Muscle layer of duodenum (tissue), 2 donors: ENCODE measurements around the gene CRACR2A.
A peak's percentile ranks its signal among the peaks of the same experiment; 100 is the strongest.

Experiments used
- H3K27ac ChIP-seq: one replicate; pipeline ENCODE4 v1.7.0; 2013; ENCODE audit warnings: mild to moderate bottlenecking, low read length
- H3K27me3 ChIP-seq: one replicate; pipeline ENCODE4 v1.7.0; 2013; ENCODE audit warnings: low read depth, mild to moderate bottlenecking, control low read depth, low read length
- H3K36me3 ChIP-seq, 2 donors: one replicate each; pipeline ENCODE4 v1.7.0; 2013; ENCODE audit warnings: low read length in 2 of 2, control low read depth in 1 of 2, mild to moderate bottlenecking in 1 of 2; ENCODE audit not compliant: insufficient read depth in 2 of 2, control insufficient read depth in 1 of 2
- H3K4me1 ChIP-seq, 2 donors: one replicate each; pipeline ENCODE4 v1.7.0; 2013; ENCODE audit warnings: low read length in 2 of 2, mild to moderate bottlenecking in 2 of 2, control low read depth in 1 of 2, moderate library complexity in 1 of 2; ENCODE audit not compliant: insufficient read depth in 2 of 2, control insufficient read depth in 1 of 2
- H3K4me3 ChIP-seq, 2 donors: one replicate each; pipeline ENCODE4 v1.7.0; 2013; ENCODE audit warnings: low read length in 2 of 2, low read depth in 1 of 2, mild to moderate bottlenecking in 1 of 2
- H3K9me3 ChIP-seq, 2 donors: one replicate each; pipeline ENCODE4 v1.7.0; 2013; ENCODE audit warnings: low read length in 2 of 2, control low read depth in 1 of 2, mild to moderate bottlenecking in 1 of 2; ENCODE audit not compliant: control insufficient read depth in 1 of 2
- donor health status: healthy.

CRACR2A gene

GRCh38 chr12:3752741-3753486 is at the start of gene CRACR2A:
TSS of gene CRACR2A (minus strand) at chr12:3753109. CDS start at chr12:3696999, 56,110 bp downstream.
- Histone ChIP-seq H3K27ac (peak within 1 kb of the TSS; percentile 78), H3K27me3 (no peaks in the 10 kb centered on the region), H3K4me3 (peak within 1 kb of the TSS; percentile 55 to 63), H3K9me3 (no peaks in the 10 kb centered on the region), H3K36me3 (no peaks in the 10 kb centered on the region), H3K4me1 (peaks cover 6 to 15% of the 10 kb centered on the region in 2 donors)

- no peak overlapping the region for H3K4me3 ChIP-seq
- H3K36me3 ChIP-seq, result peaks cover 3 to 4% of the 10 kb centered on the region in 2 donors
- H3K27me3 ChIP-seq, result no peaks in the 10 kb centered on the region
- H3K9me3 ChIP-seq, result no peaks in the 10 kb centered on the region
- H3K27ac ChIP-seq, result no peak overlapping the region
- H3K4me1 ChIP-seq, result no peaks in the 10 kb centered on the region
Observed at GRCh38 chr12:3797531-3798048, 44.7 kb upstream of the CRACR2A start.

GRCh38 chr12:3795492-3796133 is 42.7 kb upstream of the CRACR2A start:
- Histone ChIP-seq H3K9me3 (no peaks in the 10 kb centered on the region), H3K4me3 (no peak overlapping the region)

GRCh38 chr12:3795066-3795465 is 42.2 kb upstream of the CRACR2A start:
- no peaks in the 10 kb centered on the region for H3K9me3 ChIP-seq

More at GRCh38 chr12:3795492-3796133, 42.7 kb upstream of the CRACR2A start:
- Histone ChIP-seq H3K27ac (no peak overlapping the region), H3K4me1 (no peaks in the 10 kb centered on the region), H3K27me3 (no peaks in the 10 kb centered on the region), H3K36me3 (peaks cover 3 to 4% of the 10 kb centered on the region in 2 donors)

GRCh38 chr12:3792623-3793288 is 39.8 kb upstream of the CRACR2A start:
- no peaks in the 10 kb centered on the region for H3K4me1 ChIP-seq
- H3K27ac ChIP-seq, result no peak overlapping the region
- H3K4me3 ChIP-seq, result no peak overlapping the region
- no peaks in the 10 kb centered on the region for H3K27me3 ChIP-seq
- peaks cover 0 to 4% of the 10 kb centered on the region in 2 donors for H3K36me3 ChIP-seq
- no peaks in the 10 kb centered on the region for H3K9me3 ChIP-seq

More at GRCh38 chr12:3795066-3795465, 42.2 kb upstream of the CRACR2A start:
- Histone ChIP-seq H3K4me1 (no peaks in the 10 kb centered on the region), H3K27ac (no peak overlapping the region), H3K4me3 (no peak overlapping the region), H3K36me3 (peaks cover 3 to 4% of the 10 kb centered on the region in 2 donors), H3K27me3 (no peaks in the 10 kb centered on the region)

GRCh38 chr12:3791256-3791874 is 38.5 kb upstream of the CRACR2A start:
- Histone ChIP-seq H3K9me3 (no peaks in the 10 kb centered on the region), H3K4me3 (no peak overlapping the region), H3K27ac (no peak overlapping the region), H3K4me1 (no peaks in the 10 kb centered on the region), H3K36me3 (no peaks in the 10 kb centered on the region), H3K27me3 (no peaks in the 10 kb centered on the region)

- no peak overlapping the region for H3K27ac ChIP-seq
- H3K4me3 ChIP-seq, result no peak overlapping the region
- no peaks in the 10 kb centered on the region for H3K4me1 ChIP-seq
- H3K9me3 ChIP-seq, result no peaks in the 10 kb centered on the region
- no peaks in the 10 kb centered on the region for H3K27me3 ChIP-seq
- H3K36me3 ChIP-seq, result no peaks in the 10 kb centered on the region
Observed at GRCh38 chr12:3790642-3791041, 37.7 kb upstream of the CRACR2A start.

- H3K4me3 ChIP-seq, result no peak overlapping the region
- H3K9me3 ChIP-seq, result no peaks in the 10 kb centered on the region
- H3K4me1 ChIP-seq, result no peaks in the 10 kb centered on the region
- H3K27me3 ChIP-seq, result no peaks in the 10 kb centered on the region
- H3K27ac ChIP-seq, result no peak overlapping the region
- no peaks in the 10 kb centered on the region for H3K36me3 ChIP-seq
Observed at GRCh38 chr12:3789838-3790237, 36.9 kb upstream of the CRACR2A start.

- no peaks in the 10 kb centered on the region for H3K9me3 ChIP-seq
- no peaks in the 10 kb centered on the region for H3K27me3 ChIP-seq
- no peak overlapping the region for H3K4me3 ChIP-seq
- no peak overlapping the region for H3K27ac ChIP-seq
- H3K4me1 ChIP-seq, result no peaks in the 10 kb centered on the region
- H3K36me3 ChIP-seq, result no peaks in the 10 kb centered on the region
Observed at GRCh38 chr12:3777206-3777809, 24.4 kb upstream of the CRACR2A start.

GRCh38 chr12:3775385-3776035 is 22.6 kb upstream of the CRACR2A start:
- Histone ChIP-seq H3K9me3 (no peaks in the 10 kb centered on the region), H3K36me3 (no peaks in the 10 kb centered on the region), H3K4me3 (no peak overlapping the region), H3K27me3 (no peaks in the 10 kb centered on the region), H3K27ac (no peak overlapping the region), H3K4me1 (no peaks in the 10 kb centered on the region)
